SK-N-SH (cell line): ENCODE data around the gene FAM20A. TPM values are rescaled to one million over a fixed set of nuclear protein-coding genes. Genes with fewer than 3 reads are reported as not detected.

Experiments used
- CTCF ChIA-PET: fragments of 300-600, 350-600 bp; formaldehyde crosslinking; extraction: SDS; loops from one replicate; lab custom pipeline; 2021; lab: Yijun Ruan, JAX
- POLR2A ChIA-PET: fragments of 350-600 bp; sonication (Branson Sonifier 250); formaldehyde crosslinking; extraction: SDS; loops from one replicate; lab custom pipeline; 2020; ENCODE audit warnings: antibody characterized with exemption, inconsistent platforms; lab: Yijun Ruan, JAX
- DNase-seq: peaks from one replicate; pipeline ENCODE4 v3.0.0; 2012
- H2AFZ ChIP-seq: fragments of 200-600 bp; sonication (generic); 2 replicates; pipeline ENCODE4 v1.8.1; 2016; ENCODE audit warnings: antibody characterized with exemption, mild to moderate bottlenecking, low read depth
- H3F3A ChIP-seq: fragments of 200-600 bp; sonication (generic); replicated peaks from 2 replicates; pipeline ENCODE3; 2016; ENCODE audit warnings: antibody characterized with exemption, mild to moderate bottlenecking; ENCODE audit not compliant: insufficient read depth
- H3K27ac ChIP-seq, 2 experiments: fragments of 200-500 bp in 1 of 2; fragments of 200-600 bp in 1 of 2; sonication (Bioruptor generic) in 1 of 2; sonication (generic), shearing (Covaris generic) in 1 of 2; 2 replicates each; pipeline versions ENCODE4 v1.5.1 to v1.6.1; 2014 to 2016; ENCODE audit warnings: low read depth in 2 of 2, inconsistent platforms in 1 of 2, low read length in 1 of 2, mild to moderate bottlenecking in 1 of 2, mixed read lengths in 1 of 2
- H3K27me3 ChIP-seq: fragments of 200-600 bp; sonication (generic), shearing (Covaris generic); 2 replicates; pipeline ENCODE4 v1.6.1; 2016; ENCODE audit warnings: mixed run types; ENCODE audit not compliant: insufficient read depth
- H3K36me3 ChIP-seq, 2 experiments: fragments of 200-500 bp in 1 of 2; fragments of 200-600 bp in 1 of 2; sonication (Bioruptor generic) in 1 of 2; sonication (generic) in 1 of 2; replicated peaks in 1 of 2; 2 replicates each; pipeline versions ENCODE3 to v1.5.1; 2014 to 2016; ENCODE audit warnings: low read length in 1 of 2, mild to moderate bottlenecking in 1 of 2; ENCODE audit not compliant: insufficient read depth in 2 of 2, control insufficient read depth in 1 of 2
- H3K4me1 ChIP-seq, 2 experiments: fragments of 200-500 bp in 1 of 2; fragments of 200-600 bp in 1 of 2; sonication (Bioruptor generic) in 1 of 2; sonication (generic), shearing (Covaris generic) in 1 of 2; 2 replicates each; pipeline versions ENCODE4 v1.5.1 to v1.6.1; 2014 to 2016; ENCODE audit warnings: low read depth in 1 of 2, low read length in 1 of 2, mixed run types in 1 of 2; ENCODE audit not compliant: insufficient read depth in 2 of 2, control insufficient read depth in 1 of 2
- H3K4me2 ChIP-seq: fragments of 200-600 bp; sonication (generic), shearing (Covaris generic); 2 replicates; pipeline ENCODE4 v1.6.1; 2017; ENCODE audit warnings: mixed run types
- H3K4me3 ChIP-seq, 2 experiments: fragments of 200-500 bp in 1 of 2; fragments of 200-600 bp in 1 of 2; sonication (Bioruptor generic) in 1 of 2; sonication (generic), shearing (Covaris generic) in 1 of 2; 2 replicates each; pipeline versions ENCODE4 v1.5.1 to v1.8.1; 2014 to 2016; ENCODE audit warnings: low read depth in 2 of 2, inconsistent platforms in 1 of 2, low read length in 1 of 2, mild to moderate bottlenecking in 1 of 2, mixed read lengths in 1 of 2, moderate library complexity in 1 of 2
- H3K79me2 ChIP-seq: fragments of 200-600 bp; sonication (generic); 2 replicates; pipeline ENCODE4 v1.8.1; 2017; ENCODE audit warnings: mild to moderate bottlenecking; ENCODE audit not compliant: insufficient read depth
- H3K9ac ChIP-seq: fragments of 200-600 bp; sonication (generic); 2 replicates; pipeline ENCODE4 v1.6.1; 2017; ENCODE audit warnings: mixed run types
- H3K9me2 ChIP-seq: fragments of 200-600 bp; sonication (generic); 2 replicates; pipeline ENCODE4 v1.6.1; 2017; ENCODE audit warnings: mixed run types
- H3K9me3 ChIP-seq: fragments of 200-600 bp; sonication (generic); 2 replicates; pipeline ENCODE4 v1.6.1; 2017; ENCODE audit warnings: mixed run types, mild to moderate bottlenecking, moderate library complexity
- H4K20me1 ChIP-seq: fragments of 200-600 bp; sonication (generic); 2 replicates; pipeline ENCODE4 v1.6.1; 2017; ENCODE audit warnings: mild to moderate bottlenecking, mixed run types; ENCODE audit not compliant: insufficient read depth
- ELF1 ChIP-seq: IDR thresholded peaks from 2 replicates; pipeline ENCODE4 v1.4.0; 2012
- FOXM1 ChIP-seq: IDR thresholded peaks from 2 replicates; pipeline ENCODE4 v1.4.0; 2012; ENCODE audit warnings: low read depth, mild to moderate bottlenecking
- GABPA ChIP-seq: IDR thresholded peaks from 2 replicates; pipeline ENCODE4 v1.4.0; 2012; ENCODE audit warnings: low read depth, mild to moderate bottlenecking
- MEF2A ChIP-seq: IDR thresholded peaks from 2 replicates; pipeline ENCODE4 v1.4.0; 2012; ENCODE audit warnings: low read depth, borderline replicate concordance
- MXI1 ChIP-seq: IDR thresholded peaks from 2 replicates; pipeline ENCODE4 v1.6.1; 2012; ENCODE audit warnings: mild to moderate bottlenecking, low read depth, low read length, improper control_type of control experiment
- NRF1 ChIP-seq: IDR thresholded peaks from 2 replicates; pipeline ENCODE4 v1.6.1; 2012; ENCODE audit warnings: low read depth, mild to moderate bottlenecking, low read length
- POLR2AphosphoS5 ChIP-seq: IDR thresholded peaks from 2 replicates; pipeline ENCODE4 v1.6.1; 2012; ENCODE audit warnings: low read depth, low read length
- RAD21 ChIP-seq: IDR thresholded peaks from 2 replicates; pipeline ENCODE4 v1.6.1; 2012; ENCODE audit warnings: mild to moderate bottlenecking, low read length
- RCOR1 ChIP-seq: fragments of 150-350 bp; IDR thresholded peaks from 2 replicates; pipeline ENCODE4 v1.6.1; 2017; ENCODE audit warnings: antibody characterized with exemption, low read length
- RFX5 ChIP-seq: IDR thresholded peaks from 2 replicates; pipeline ENCODE4 v1.6.1; 2012; ENCODE audit warnings: mild to moderate bottlenecking, improper control_type of control experiment, low read length
- SIN3A ChIP-seq: IDR thresholded peaks from 2 replicates; pipeline ENCODE4 v1.6.1; 2012; ENCODE audit warnings: low read depth, mild to moderate bottlenecking, low read length, moderate library complexity, borderline replicate concordance
- SMC3 ChIP-seq: IDR thresholded peaks from 2 replicates; pipeline ENCODE4 v1.6.1; 2012; ENCODE audit warnings: low read depth, low read length, improper control_type of control experiment
- TEAD4 ChIP-seq: IDR thresholded peaks from 2 replicates; pipeline ENCODE4 v1.4.0; 2012; ENCODE audit warnings: mild to moderate bottlenecking, borderline replicate concordance; ENCODE audit not compliant: insufficient read depth
- WGBS: methylation state at CpG from one replicate; pipeline ENCODE4 v1.1.6; 2017; ENCODE audit warnings: low lambda C conversion rate; 5-methylcytosine and 5-hydroxymethylcytosine counted together
- polyA plus RNA-seq, 3 experiments: library from polyadenylated mRNA; depleted of rRNA; stranded (reverse); fragments of >200 nt; gene quantifications; 2 replicates each; pipeline ENCODE4 v1.2.3, GENCODE V29; 2012
- TF ChIP-seq, protein P1 (sequence below): fragments of 200-600 bp; sonication (generic); IDR thresholded peaks from 2 replicates; pipeline ENCODE4 v1.6.1; 2017; ENCODE audit warnings: antibody characterized with exemption, mild to moderate bottlenecking, moderate library complexity
- TF ChIP-seq, protein P2 (sequence below): fragments of 150-350 bp; IDR thresholded peaks from 2 replicates; pipeline ENCODE4 v1.6.1; 2017; ENCODE audit warnings: antibody characterized with exemption, low read length, low read depth, borderline replicate concordance
- TF ChIP-seq, protein P3 (sequence below): fragments of 150-350 bp; IDR thresholded peaks from 2 replicates; pipeline ENCODE4 v1.6.1; 2016; ENCODE audit warnings: mild to moderate bottlenecking, low read depth, low read length
- TF ChIP-seq, protein P4 (sequence below): IDR thresholded peaks from 2 replicates; pipeline ENCODE4 v1.6.1; 2012; ENCODE audit warnings: mild to moderate bottlenecking, low read depth, low read length, moderate library complexity

FAM20A gene
- polyA plus RNA-seq, 1 of the 3 experiments (the other 2 are of a cell fraction): not detected

DNA sequence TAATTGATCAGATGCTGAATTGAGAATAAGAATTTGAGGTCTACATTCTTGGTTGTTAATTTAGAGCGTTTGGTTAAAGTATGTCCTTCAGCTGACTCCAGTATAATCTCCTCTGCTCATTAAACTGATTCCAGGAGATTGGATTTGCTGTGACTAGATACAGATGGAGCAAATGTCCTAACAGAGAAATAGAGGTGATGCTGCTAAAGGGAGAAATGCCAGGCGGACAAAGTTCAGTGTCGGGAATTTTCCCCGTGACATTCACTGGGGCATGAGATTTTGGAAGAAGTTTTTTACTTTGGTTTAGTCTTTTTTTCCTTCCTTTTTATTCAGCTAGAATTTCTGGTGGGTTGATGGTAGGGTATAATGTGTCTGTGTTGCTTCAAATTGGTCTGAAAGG is 69.9 kb downstream of the FAM20A start:
- WGBS: 86% methylated on average over 4 of the region's 4 CpGs
- no peaks in the 10 kb centered on the region for H3K4me1 ChIP-seq

More for the DNA sequence above, 69.9 kb downstream of the FAM20A start:
- Histone ChIP-seq H3K79me2 (peaks cover 10% of the 10 kb centered on the region; the same call in 1 of the 2 replicates), H3K9me3 (no peaks in the 10 kb centered on the region), H3K36me3 (peaks cover 97 to 98% of the 10 kb centered on the region in 2 experiments), H3F3A (peaks cover 11% of the 10 kb centered on the region), H3K27me3 (no peaks in the 10 kb centered on the region), H3K9me2 (no peaks in the 10 kb centered on the region), H3K9ac (no peak overlapping the region), H3K27ac (no peak overlapping the region), H3K4me3 (no peak overlapping the region), H4K20me1 (no peaks in the 10 kb centered on the region), H3K4me2 (no peak overlapping the region), H2AFZ (no peak overlapping the region)
- no peak for TF ChIP-seq RFX5
- TF ChIP-seq POLR2AphosphoS5: no peak
- TF ChIP-seq, protein P1, sequence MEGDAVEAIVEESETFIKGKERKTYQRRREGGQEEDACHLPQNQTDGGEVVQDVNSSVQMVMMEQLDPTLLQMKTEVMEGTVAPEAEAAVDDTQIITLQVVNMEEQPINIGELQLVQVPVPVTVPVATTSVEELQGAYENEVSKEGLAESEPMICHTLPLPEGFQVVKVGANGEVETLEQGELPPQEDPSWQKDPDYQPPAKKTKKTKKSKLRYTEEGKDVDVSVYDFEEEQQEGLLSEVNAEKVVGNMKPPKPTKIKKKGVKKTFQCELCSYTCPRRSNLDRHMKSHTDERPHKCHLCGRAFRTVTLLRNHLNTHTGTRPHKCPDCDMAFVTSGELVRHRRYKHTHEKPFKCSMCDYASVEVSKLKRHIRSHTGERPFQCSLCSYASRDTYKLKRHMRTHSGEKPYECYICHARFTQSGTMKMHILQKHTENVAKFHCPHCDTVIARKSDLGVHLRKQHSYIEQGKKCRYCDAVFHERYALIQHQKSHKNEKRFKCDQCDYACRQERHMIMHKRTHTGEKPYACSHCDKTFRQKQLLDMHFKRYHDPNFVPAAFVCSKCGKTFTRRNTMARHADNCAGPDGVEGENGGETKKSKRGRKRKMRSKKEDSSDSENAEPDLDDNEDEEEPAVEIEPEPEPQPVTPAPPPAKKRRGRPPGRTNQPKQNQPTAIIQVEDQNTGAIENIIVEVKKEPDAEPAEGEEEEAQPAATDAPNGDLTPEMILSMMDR: no peak
- TF ChIP-seq FOXM1: no peak
- no peak for TF ChIP-seq RAD21
- TF ChIP-seq, protein P2, sequence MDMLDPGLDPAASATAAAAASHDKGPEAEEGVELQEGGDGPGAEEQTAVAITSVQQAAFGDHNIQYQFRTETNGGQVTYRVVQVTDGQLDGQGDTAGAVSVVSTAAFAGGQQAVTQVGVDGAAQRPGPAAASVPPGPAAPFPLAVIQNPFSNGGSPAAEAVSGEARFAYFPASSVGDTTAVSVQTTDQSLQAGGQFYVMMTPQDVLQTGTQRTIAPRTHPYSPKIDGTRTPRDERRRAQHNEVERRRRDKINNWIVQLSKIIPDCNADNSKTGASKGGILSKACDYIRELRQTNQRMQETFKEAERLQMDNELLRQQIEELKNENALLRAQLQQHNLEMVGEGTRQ: no peak
- TF ChIP-seq, protein P3, sequence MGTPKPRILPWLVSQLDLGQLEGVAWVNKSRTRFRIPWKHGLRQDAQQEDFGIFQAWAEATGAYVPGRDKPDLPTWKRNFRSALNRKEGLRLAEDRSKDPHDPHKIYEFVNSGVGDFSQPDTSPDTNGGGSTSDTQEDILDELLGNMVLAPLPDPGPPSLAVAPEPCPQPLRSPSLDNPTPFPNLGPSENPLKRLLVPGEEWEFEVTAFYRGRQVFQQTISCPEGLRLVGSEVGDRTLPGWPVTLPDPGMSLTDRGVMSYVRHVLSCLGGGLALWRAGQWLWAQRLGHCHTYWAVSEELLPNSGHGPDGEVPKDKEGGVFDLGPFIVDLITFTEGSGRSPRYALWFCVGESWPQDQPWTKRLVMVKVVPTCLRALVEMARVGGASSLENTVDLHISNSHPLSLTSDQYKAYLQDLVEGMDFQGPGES: no peak
- TF ChIP-seq, protein P4, sequence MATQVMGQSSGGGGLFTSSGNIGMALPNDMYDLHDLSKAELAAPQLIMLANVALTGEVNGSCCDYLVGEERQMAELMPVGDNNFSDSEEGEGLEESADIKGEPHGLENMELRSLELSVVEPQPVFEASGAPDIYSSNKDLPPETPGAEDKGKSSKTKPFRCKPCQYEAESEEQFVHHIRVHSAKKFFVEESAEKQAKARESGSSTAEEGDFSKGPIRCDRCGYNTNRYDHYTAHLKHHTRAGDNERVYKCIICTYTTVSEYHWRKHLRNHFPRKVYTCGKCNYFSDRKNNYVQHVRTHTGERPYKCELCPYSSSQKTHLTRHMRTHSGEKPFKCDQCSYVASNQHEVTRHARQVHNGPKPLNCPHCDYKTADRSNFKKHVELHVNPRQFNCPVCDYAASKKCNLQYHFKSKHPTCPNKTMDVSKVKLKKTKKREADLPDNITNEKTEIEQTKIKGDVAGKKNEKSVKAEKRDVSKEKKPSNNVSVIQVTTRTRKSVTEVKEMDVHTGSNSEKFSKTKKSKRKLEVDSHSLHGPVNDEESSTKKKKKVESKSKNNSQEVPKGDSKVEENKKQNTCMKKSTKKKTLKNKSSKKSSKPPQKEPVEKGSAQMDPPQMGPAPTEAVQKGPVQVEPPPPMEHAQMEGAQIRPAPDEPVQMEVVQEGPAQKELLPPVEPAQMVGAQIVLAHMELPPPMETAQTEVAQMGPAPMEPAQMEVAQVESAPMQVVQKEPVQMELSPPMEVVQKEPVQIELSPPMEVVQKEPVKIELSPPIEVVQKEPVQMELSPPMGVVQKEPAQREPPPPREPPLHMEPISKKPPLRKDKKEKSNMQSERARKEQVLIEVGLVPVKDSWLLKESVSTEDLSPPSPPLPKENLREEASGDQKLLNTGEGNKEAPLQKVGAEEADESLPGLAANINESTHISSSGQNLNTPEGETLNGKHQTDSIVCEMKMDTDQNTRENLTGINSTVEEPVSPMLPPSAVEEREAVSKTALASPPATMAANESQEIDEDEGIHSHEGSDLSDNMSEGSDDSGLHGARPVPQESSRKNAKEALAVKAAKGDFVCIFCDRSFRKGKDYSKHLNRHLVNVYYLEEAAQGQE: no peak
- no peak for TF ChIP-seq RCOR1
- no peak for TF ChIP-seq NRF1
- TF ChIP-seq SIN3A: no peak
- TF ChIP-seq MXI1: no peak
- no peak for TF ChIP-seq GABPA
- TF ChIP-seq MEF2A: no peak
- TF ChIP-seq SMC3: no peak
- TF ChIP-seq ELF1: no peak
- TF ChIP-seq TEAD4: no peak
- CTCF ChIA-PET: interaction anchor here (1.5 kb wide), 1 partner anchor 69 kb away, joined by 3 read pairs; no protein-coding TSS in a partner anchor
- POLR2A ChIA-PET: no interaction called here
- no peak for DNase-seq
